PC-9 (cell line): ENCODE measurements around the gene FAM180A. TPM values are rescaled to one million over a fixed set of nuclear protein-coding genes. Genes with fewer than 3 reads are reported as not detected.
A peak's percentile ranks its signal among the peaks of the same experiment; 100 is the strongest.

Experiments
- BruUV-seq: library from RNA; stranded (reverse); fragments of 400-500 nt; replicated peaks from 2 replicates; lab custom pipeline; 2021; lab: Mats Ljungman, UMichigan
- CTCF ChIA-PET: fragments of 300-600 bp; sonication (Branson Sonifier 250); formaldehyde crosslinking; loops from one replicate; lab custom pipeline; 2022; ENCODE audit warnings: antibody characterized with exemption; lab: Charles Lee
- POLR2A ChIA-PET: fragments of 300-600 bp; sonication (Branson Sonifier 250); formaldehyde crosslinking; loops from one replicate; lab custom pipeline; 2022; ENCODE audit warnings: antibody characterized with exemption; ENCODE audit not compliant: unreplicated experiment; lab: Charles Lee
- DNase-seq, 2 experiments: peaks; one replicate each; pipeline versions ENCODE4 v3.0.0 to v3.0.0-alpha.2; 2015 to 2022; ENCODE audit warnings: mixed read lengths in 1 of 2
- H2AFZ ChIP-seq: fragments of 200-600 bp; sonication (generic); 2 replicates; pipeline ENCODE4 v1.8.1; 2017; ENCODE audit warnings: antibody characterized with exemption
- H3F3A ChIP-seq: fragments of 200-600 bp; sonication (generic); 2 replicates; pipeline ENCODE4 v1.8.1; 2017; ENCODE audit warnings: antibody characterized with exemption, mild to moderate bottlenecking, low read depth; ENCODE audit not compliant: insufficient read depth
- H3K27ac ChIP-seq: fragments of 200-600 bp; sonication (generic); 2 replicates; pipeline ENCODE4 v1.6.1; 2016; ENCODE audit warnings: mixed run types
- H3K27me3 ChIP-seq: fragments of 200-600 bp; sonication (generic); 2 replicates; pipeline ENCODE4 v1.6.1; 2016; ENCODE audit warnings: low read depth, mixed run types; ENCODE audit not compliant: insufficient read depth
- H3K36me3 ChIP-seq: fragments of 200-600 bp; sonication (generic); 2 replicates; pipeline ENCODE4 v1.6.1; 2016; ENCODE audit warnings: low read depth, mixed run types
- H3K4me1 ChIP-seq: fragments of 200-600 bp; sonication (generic); replicated peaks from 2 replicates; pipeline ENCODE4 v1.6.1; 2016; ENCODE audit warnings: mixed run types; ENCODE audit not compliant: insufficient read depth
- H3K4me2 ChIP-seq: fragments of 200-600 bp; sonication (generic); 2 replicates; pipeline ENCODE4 v1.6.1; 2017; ENCODE audit warnings: mixed run types
- H3K4me3 ChIP-seq: fragments of 200-600 bp; sonication (generic); 2 replicates; pipeline ENCODE4 v1.6.1; 2016; ENCODE audit warnings: mixed run types
- H3K79me2 ChIP-seq: fragments of 200-600 bp; sonication (generic); 2 replicates; pipeline ENCODE4 v1.6.1; 2017; ENCODE audit warnings: low read depth, mixed run types
- H3K9me2 ChIP-seq: fragments of 200-600 bp; sonication (generic); 2 replicates; pipeline ENCODE4 v1.8.1; 2017; ENCODE audit warnings: mild to moderate bottlenecking; ENCODE audit not compliant: insufficient read depth
- H3K9me3 ChIP-seq: fragments of 200-600 bp; sonication (generic); 2 replicates; pipeline ENCODE4 v1.8.1; 2016; ENCODE audit warnings: low read depth; ENCODE audit not compliant: insufficient read depth
- H4K20me1 ChIP-seq: fragments of 200-600 bp; sonication (generic); 2 replicates; pipeline ENCODE4 v1.8.1; 2017; ENCODE audit not compliant: insufficient read depth
- CTCF ChIP-seq: fragments of 200-600 bp; sonication (generic); conservative IDR thresholded peaks from 2 replicates; pipeline ENCODE4 v1.6.1; 2017; ENCODE audit warnings: mixed run types, antibody characterized with exemption, mild to moderate bottlenecking, moderate library complexity
- EZH2 ChIP-seq: fragments of 200-600 bp; sonication (generic); IDR thresholded peaks from 2 replicates; pipeline ENCODE4 v1.8.0; 2017; ENCODE audit warnings: antibody characterized with exemption, low read depth
- intact Hi-C: fragments of 100-400 bp; cut with micrococcal nuclease; formaldehyde crosslinking; loops from one replicate; pipeline ENCODE4 v1.10.0; 2022; ENCODE audit not compliant: unreplicated experiment
- total RNA-seq: library from RNA; stranded (reverse); gene quantifications from 2 replicates; pipeline ENCODE4 v1.2.3, GENCODE V29; 2021

The FAM180A gene
- total RNA-seq, 1 experiment from 2014 or later = not detected

DNA sequence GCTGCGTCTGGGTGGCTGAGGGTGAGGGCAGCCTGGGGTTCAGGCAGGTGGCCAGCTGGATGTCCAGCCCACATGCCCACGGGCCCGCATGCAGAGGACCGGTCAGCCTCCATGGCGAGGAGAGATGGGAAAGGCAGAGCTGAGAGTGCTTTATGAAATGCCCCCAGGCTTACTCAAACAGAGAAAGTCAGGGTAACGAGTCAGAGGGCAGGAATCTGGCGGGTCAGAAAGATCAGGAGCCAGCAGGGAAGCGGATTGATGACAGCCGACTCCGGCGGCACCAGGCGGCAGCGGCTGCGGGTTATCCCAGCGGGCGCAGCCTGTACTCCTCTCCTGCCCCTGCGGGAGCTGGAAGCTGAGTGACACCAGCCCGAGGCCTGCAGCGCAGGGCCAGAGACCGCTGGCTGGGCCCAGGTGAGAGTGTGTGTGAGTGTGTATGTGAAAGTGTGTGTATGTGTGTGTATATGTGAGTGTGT lies 34.0 kb downstream of the FAM180A start:
- peak overlapping the region; percentile 65 for H3K27ac ChIP-seq
- no TSS peak for BruUV-seq
- H2AFZ ChIP-seq = peak overlapping the region; percentile 61
- no peak overlapping the region; the same call in 1 of the 2 replicates for H3K4me3 ChIP-seq
- POLR2A ChIA-PET = interaction anchor here (0.6 to 0.7 kb wide), 4 partner anchors 41 to 555 kb away, joined by 3 to 12 read pairs (median 8); no protein-coding TSS in a partner anchor
- no peaks in the 10 kb centered on the region for H3K9me2 ChIP-seq
- no peaks in the 10 kb centered on the region for H4K20me1 ChIP-seq
- TF ChIP-seq EZH2 (no peak), CTCF (no peak)
- no peaks in the 10 kb centered on the region for H3K79me2 ChIP-seq
- peaks cover 33% of the 10 kb centered on the region for H3F3A ChIP-seq
- intact Hi-C loops = loop anchor here (2.0 to 5.0 kb wide), 3 partner anchors 33 to 58 kb away; partner anchors contain the start of gene FAM180A
- peak; percentile 83 to 94 for DNase-seq
- no peaks in the 10 kb centered on the region for H3K9me3 ChIP-seq
- peaks cover 37% of the 10 kb centered on the region for H3K4me1 ChIP-seq
- CTCF ChIA-PET = no interaction called here
- H3K27me3 ChIP-seq = no peaks in the 10 kb centered on the region
- no peaks in the 10 kb centered on the region for H3K36me3 ChIP-seq
- H3K4me2 ChIP-seq = peak overlapping the region; percentile 69

DNA sequence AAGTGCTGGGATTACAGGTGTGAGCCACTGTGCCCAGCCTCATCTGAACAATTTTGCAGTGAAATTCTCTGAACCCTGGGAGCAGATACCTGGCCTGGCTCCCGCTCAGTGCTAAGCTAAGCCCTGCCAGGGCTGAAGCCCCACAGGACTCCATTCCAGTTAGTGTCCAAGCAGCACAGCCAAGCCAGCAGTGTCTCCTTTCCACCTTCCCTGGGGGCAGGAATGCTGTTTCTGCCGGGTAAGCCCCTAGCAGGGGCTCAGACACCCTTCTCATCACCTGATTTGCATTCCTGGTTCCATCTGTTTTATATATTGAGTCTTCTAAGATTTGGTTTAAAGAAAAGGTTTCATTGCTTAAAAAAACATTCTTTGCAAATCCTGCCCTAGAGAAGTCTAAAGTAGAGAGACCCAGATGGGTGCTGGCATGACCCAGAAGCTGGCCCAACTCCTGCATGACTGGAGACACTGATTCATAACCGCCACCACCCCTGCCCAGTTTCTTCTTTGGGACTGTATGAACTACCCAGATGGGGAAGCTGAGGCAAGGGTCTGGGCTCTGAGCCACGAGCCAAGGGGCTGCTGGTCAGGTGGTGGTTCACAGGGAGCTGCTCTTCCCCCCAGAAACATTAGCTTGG lies 34.7 kb downstream of the FAM180A start:
- intact Hi-C loops = loop anchor here (2.0 to 5.0 kb wide), 3 partner anchors 33 to 58 kb away; partner anchors contain the start of gene FAM180A
- H3K4me3 ChIP-seq = no peak overlapping the region; the same call in 1 of the 2 replicates
- H2AFZ ChIP-seq = peak overlapping the region; percentile 61
- no peaks in the 10 kb centered on the region for H3K9me2 ChIP-seq
- H3K9me3 ChIP-seq = no peaks in the 10 kb centered on the region
- no peaks in the 10 kb centered on the region for H4K20me1 ChIP-seq
- H3K27ac ChIP-seq = peak overlapping the region; percentile 65
- H3K79me2 ChIP-seq = no peaks in the 10 kb centered on the region
- BruUV-seq = no TSS peak
- TF ChIP-seq EZH2 (no peak), CTCF (no peak)
- H3K4me1 ChIP-seq = peaks cover 37% of the 10 kb centered on the region
- peaks cover 33% of the 10 kb centered on the region for H3F3A ChIP-seq
- no peaks in the 10 kb centered on the region for H3K36me3 ChIP-seq
- DNase-seq = no peak
- CTCF ChIA-PET = no interaction called here
- no peaks in the 10 kb centered on the region for H3K27me3 ChIP-seq
- peak overlapping the region; percentile 69 for H3K4me2 ChIP-seq
- POLR2A ChIA-PET = interaction anchor here (0.6 to 0.7 kb wide), 3 partner anchors 41 to 555 kb away, joined by 3 to 12 read pairs (median 10); no protein-coding TSS in a partner anchor

GRCh38 chr7:135712796-135713195 lies 35.8 kb downstream of the FAM180A start:
- Histone ChIP-seq H3K27ac (no peak overlapping the region), H2AFZ (no peak overlapping the region), H3K9me3 (no peaks in the 10 kb centered on the region), H3K9me2 (no peaks in the 10 kb centered on the region), H4K20me1 (no peaks in the 10 kb centered on the region), H3K79me2 (no peaks in the 10 kb centered on the region), H3K4me2 (no peak overlapping the region), H3K4me3 (no peak overlapping the region), H3K4me1 (peaks cover 46% of the 10 kb centered on the region), H3K36me3 (no peaks in the 10 kb centered on the region), H3F3A (peaks cover 39% of the 10 kb centered on the region), H3K27me3 (no peaks in the 10 kb centered on the region)
- POLR2A ChIA-PET = no interaction called here
- no TSS peak for BruUV-seq
- no peak for TF ChIP-seq EZH2
- no peak for TF ChIP-seq CTCF
- intact Hi-C loops = loop anchor here (5.0 kb wide), 2 partner anchors 35 to 60 kb away; partner anchors contain the start of gene FAM180A
- DNase-seq = no peak
- CTCF ChIA-PET = no interaction called here
